Common myeloid progenitor, CD34-positive (primary cell): Measurements from ENCODE around the gene CATSPERZ.

ENCODE experiments used
- CTCF ChIA-PET: fragments of 350-600 bp; sonication (Branson Sonifier 250); formaldehyde crosslinking; loops from one replicate; lab custom pipeline; 2021; ENCODE audit warnings: antibody characterized with exemption; lab: Charles Lee
- POLR2A ChIA-PET: fragments of 350-600 bp; sonication (Branson Sonifier 250); formaldehyde crosslinking; loops from one replicate; lab custom pipeline; 2021; ENCODE audit warnings: antibody characterized with exemption; lab: Charles Lee
- DNase-seq, 3 donors: peaks; one replicate each; pipeline versions ENCODE4 v3.0.0 to v3.0.0-alpha.2; 2013
- H3K27ac ChIP-seq, 2 experiments: 1 replicate in 1 of 2; 2 replicates in 1 of 2; pipeline ENCODE4 v1.7.0; 2013; ENCODE audit warnings: inconsistent platforms in 2 of 2, low read length in 2 of 2, mild to moderate bottlenecking in 2 of 2, low read depth in 1 of 2, moderate library complexity in 1 of 2; ENCODE audit not compliant: severe bottlenecking in 2 of 2, insufficient read depth in 1 of 2, poor library complexity in 1 of 2
- H3K27me3 ChIP-seq, 5 experiments: replicated peaks in 2 of 5; 1 replicate in 3 of 5; 2 replicates in 2 of 5; pipeline versions ENCODE4 v1.6.1 to v1.7.0; 2013; ENCODE audit warnings: low read length in 4 of 5, mild to moderate bottlenecking in 2 of 5, moderate library complexity in 2 of 5, inconsistent platforms in 1 of 5; ENCODE audit not compliant: insufficient read depth in 5 of 5, control insufficient read depth in 4 of 5
- H3K36me3 ChIP-seq, 4 experiments: 1 replicate in 2 of 4; 2 replicates in 2 of 4; pipeline versions ENCODE4 v1.6.1 to v1.7.0; 2013; ENCODE audit warnings: low read length in 3 of 4, control low read depth in 1 of 4, mild to moderate bottlenecking in 1 of 4; ENCODE audit not compliant: control insufficient read depth in 4 of 4, insufficient read depth in 4 of 4
- H3K4me1 ChIP-seq, 4 experiments: 1 replicate in 3 of 4; 2 replicates in 1 of 4; pipeline versions ENCODE4 v1.6.1 to v1.7.1; 2013; ENCODE audit warnings: low read length in 3 of 4, mild to moderate bottlenecking in 3 of 4, control low read depth in 1 of 4, inconsistent platforms in 1 of 4, moderate library complexity in 1 of 4; ENCODE audit not compliant: control insufficient read depth in 4 of 4, insufficient read depth in 4 of 4; ENCODE audit errors: control extremely low read depth in 1 of 4
- H3K4me3 ChIP-seq, 7 experiments: 1 replicate in 4 of 7; 2 replicates in 3 of 7; pipeline versions ENCODE4 v1.5.1 to v1.7.0; 2013; ENCODE audit warnings: mild to moderate bottlenecking in 7 of 7, low read length in 6 of 7, moderate library complexity in 6 of 7, inconsistent platforms in 2 of 7, low read depth in 2 of 7, control low read depth in 1 of 7; ENCODE audit not compliant: insufficient read depth in 4 of 7, control insufficient read depth in 1 of 7; ENCODE audit errors: extremely low read depth in 1 of 7
- H3K9me3 ChIP-seq, 5 experiments: 1 replicate in 4 of 5; 2 replicates in 1 of 5; pipeline versions ENCODE4 v1.6.1 to v1.7.1; 2013; ENCODE audit warnings: low read length in 4 of 5, mild to moderate bottlenecking in 2 of 5, inconsistent platforms in 1 of 5, low read depth in 1 of 5, moderate library complexity in 1 of 5; ENCODE audit not compliant: control insufficient read depth in 4 of 5, insufficient read depth in 2 of 5; ENCODE audit errors: control extremely low read depth in 1 of 5
- WGBS: methylation state at CpG from one replicate; pipeline ENCODE4 v1.1.5; 2013; ENCODE audit not compliant: insufficient coverage; 5-methylcytosine and 5-hydroxymethylcytosine counted together

Gene CATSPERZ

GRCh38 chr11:64253043-64253442 is 47.1 kb upstream of the CATSPERZ start:
- ChIA-PET POLR2A (no interaction called here), CTCF (interaction anchor here (3.6 to 12.2 kb wide), 4 partner anchors 14 to 48 kb away, joined by 16 to 177 read pairs (median 62); partner anchors contain the start of gene FERMT3)
- H3K27me3 ChIP-seq, result no peaks in the 10 kb centered on the region
- H3K27ac ChIP-seq, result peak overlapping the region in 1 of 2 experiments; percentile 25
- no peaks in the 10 kb centered on the region for H3K9me3 ChIP-seq
- DNase-seq, result no peak
- peaks cover 0 to 32% (median 18%) of the 10 kb centered on the region in 4 experiments for H3K36me3 ChIP-seq
- H3K4me3 ChIP-seq, result peak overlapping the region in 1 of 7 experiments; percentile 85
- 86% methylated on average over 7 of the region's 8 CpGs for WGBS
- H3K4me1 ChIP-seq, result peaks cover 0 to 42% (median 40%) of the 10 kb centered on the region in 4 experiments

- Histone ChIP-seq H3K27me3 (no peaks in the 10 kb centered on the region), H3K4me1 (peaks cover 0 to 39% (median 39%) of the 10 kb centered on the region in 4 experiments), H3K27ac (no peak overlapping the region), H3K36me3 (peaks cover 0 to 36% (median 20%) of the 10 kb centered on the region in 4 experiments), H3K4me3 (no peak overlapping the region), H3K9me3 (no peaks in the 10 kb centered on the region)
- ChIA-PET POLR2A (interaction anchor here (0.6 kb wide), 1 partner anchor 34 kb away, joined by 3 read pairs; no protein-coding TSS in a partner anchor), CTCF (interaction anchor here (1.2 to 3.7 kb wide), 4 partner anchors 11 to 49 kb away, joined by 4 to 18 read pairs (median 12); partner anchors contain the start of gene CATSPERZ)
- 93% methylated on average over 4 of the region's 5 CpGs for WGBS
- no peak for DNase-seq
Observed at GRCh38 chr11:64253481-64253880, 46.7 kb upstream of the CATSPERZ start.

- Histone ChIP-seq H3K36me3 (peaks cover under 1 to 44% (median 28%) of the 10 kb centered on the region in 4 experiments), H3K4me3 (no peak overlapping the region), H3K9me3 (no peaks in the 10 kb centered on the region), H3K27me3 (no peaks in the 10 kb centered on the region), H3K27ac (no peak overlapping the region), H3K4me1 (peaks cover 0 to 35% (median 32%) of the 10 kb centered on the region in 4 experiments)
- ChIA-PET POLR2A (interaction anchor here (0.6 kb wide), 1 partner anchor 33 kb away, joined by 3 read pairs; no protein-coding TSS in a partner anchor), CTCF (interaction anchor here (1.0 to 3.7 kb wide), 5 partner anchors 10 to 50 kb away, joined by 4 to 18 read pairs (median 9); partner anchors contain the start of gene CATSPERZ)
- no peak for DNase-seq
- 97% methylated on average over 6 of the region's 7 CpGs for WGBS
Observed at GRCh38 chr11:64254326-64254725, 45.8 kb upstream of the CATSPERZ start.

GRCh38 chr11:64255135-64256128 is 44.7 kb upstream of the CATSPERZ start:
- H3K4me1 ChIP-seq, result peaks cover 0 to 24% (median 20%) of the 10 kb centered on the region in 4 experiments
- H3K36me3 ChIP-seq, result peaks cover 3 to 55% (median 34%) of the 10 kb centered on the region in 4 experiments
- CTCF ChIA-PET, result interaction anchor here (1.1 to 3.7 kb wide), 7 partner anchors 9 to 55 kb away, joined by 3 to 18 read pairs (median 5); no protein-coding TSS in a partner anchor
- DNase-seq, result no peak
- H3K27me3 ChIP-seq, result no peaks in the 10 kb centered on the region
- H3K27ac ChIP-seq, result no peak overlapping the region
- no peak overlapping the region for H3K4me3 ChIP-seq
- no peaks in the 10 kb centered on the region for H3K9me3 ChIP-seq
- POLR2A ChIA-PET, result no interaction called here
- 97% methylated on average over 29 of the region's 35 CpGs for WGBS

- Histone ChIP-seq H3K36me3 (peaks cover 3 to 59% (median 34%) of the 10 kb centered on the region in 4 experiments), H3K27ac (no peak overlapping the region)
- CTCF ChIA-PET, result interaction anchor here (1.1 to 3.7 kb wide), 7 partner anchors 8 to 56 kb away, joined by 3 to 18 read pairs (median 5); partner anchors contain the start of gene FERMT3
Observed at GRCh38 chr11:64256300-64256699, 43.9 kb upstream of the CATSPERZ start.

GRCh38 chr11:64258356-64258755 is 41.8 kb upstream of the CATSPERZ start:
- ChIA-PET POLR2A (no interaction called here), CTCF (interaction anchor here (1.0 to 2.9 kb wide), 7 partner anchors 8 to 97 kb away, joined by 3 to 13 read pairs (median 5); partner anchors contain the start of genes ESRRA and FERMT3)
- 93% methylated on average over 21 of the region's 24 CpGs for WGBS
- no peak overlapping the region for H3K27ac ChIP-seq
- no peak for DNase-seq
- peaks cover 3 to 79% (median 45%) of the 10 kb centered on the region in 4 experiments for H3K36me3 ChIP-seq
- H3K27me3 ChIP-seq, result no peaks in the 10 kb centered on the region
- no peak overlapping the region for H3K4me3 ChIP-seq
- no peaks in the 10 kb centered on the region for H3K9me3 ChIP-seq
- no peaks in the 10 kb centered on the region for H3K4me1 ChIP-seq

More at GRCh38 chr11:64256300-64256699, 43.9 kb upstream of the CATSPERZ start:
- H3K9me3 ChIP-seq, result no peaks in the 10 kb centered on the region
- POLR2A ChIA-PET, result no interaction called here
- DNase-seq, result no peak
- H3K27me3 ChIP-seq, result no peaks in the 10 kb centered on the region
- WGBS, result 91% methylated on average over 12 of the region's 15 CpGs
- H3K4me3 ChIP-seq, result no peak overlapping the region
- peaks cover 0 to 17% (median 14%) of the 10 kb centered on the region in 4 experiments for H3K4me1 ChIP-seq
